Measurements from ENCODE around the gene CMSS1.

DNA sequence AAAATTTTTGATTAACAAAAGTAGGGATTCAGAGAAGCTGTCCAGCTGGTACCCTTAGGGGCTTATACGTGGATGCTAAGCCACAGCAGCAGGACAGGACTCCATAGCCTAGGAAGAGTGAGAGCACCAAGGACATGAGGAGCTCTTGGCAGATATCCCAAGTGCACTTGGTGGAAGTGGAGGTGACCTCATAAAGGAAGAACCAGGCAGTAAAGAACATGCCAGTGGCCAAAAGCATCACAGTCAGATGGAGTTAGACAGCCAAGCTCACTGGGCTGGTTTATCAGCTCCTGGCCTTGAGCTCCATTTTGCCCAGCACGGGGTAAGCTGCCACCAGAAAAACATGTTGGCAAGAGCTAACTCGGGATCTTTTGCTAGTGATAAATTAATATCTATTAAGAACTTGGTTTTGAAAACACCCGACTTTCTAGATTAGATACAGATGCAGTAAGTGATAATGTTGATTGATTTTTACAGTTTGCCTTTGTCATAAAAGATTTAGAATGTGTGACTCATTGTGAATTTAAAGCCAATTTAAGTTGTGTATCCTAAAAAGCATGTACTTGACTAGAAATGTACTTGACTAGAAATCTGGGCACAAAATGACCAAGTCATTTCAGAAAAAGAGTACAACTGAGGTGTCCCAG is 108.0 kb downstream of the CMSS1 start:
- TF ChIP-seq, protein P1, sequence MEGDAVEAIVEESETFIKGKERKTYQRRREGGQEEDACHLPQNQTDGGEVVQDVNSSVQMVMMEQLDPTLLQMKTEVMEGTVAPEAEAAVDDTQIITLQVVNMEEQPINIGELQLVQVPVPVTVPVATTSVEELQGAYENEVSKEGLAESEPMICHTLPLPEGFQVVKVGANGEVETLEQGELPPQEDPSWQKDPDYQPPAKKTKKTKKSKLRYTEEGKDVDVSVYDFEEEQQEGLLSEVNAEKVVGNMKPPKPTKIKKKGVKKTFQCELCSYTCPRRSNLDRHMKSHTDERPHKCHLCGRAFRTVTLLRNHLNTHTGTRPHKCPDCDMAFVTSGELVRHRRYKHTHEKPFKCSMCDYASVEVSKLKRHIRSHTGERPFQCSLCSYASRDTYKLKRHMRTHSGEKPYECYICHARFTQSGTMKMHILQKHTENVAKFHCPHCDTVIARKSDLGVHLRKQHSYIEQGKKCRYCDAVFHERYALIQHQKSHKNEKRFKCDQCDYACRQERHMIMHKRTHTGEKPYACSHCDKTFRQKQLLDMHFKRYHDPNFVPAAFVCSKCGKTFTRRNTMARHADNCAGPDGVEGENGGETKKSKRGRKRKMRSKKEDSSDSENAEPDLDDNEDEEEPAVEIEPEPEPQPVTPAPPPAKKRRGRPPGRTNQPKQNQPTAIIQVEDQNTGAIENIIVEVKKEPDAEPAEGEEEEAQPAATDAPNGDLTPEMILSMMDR (IDR thresholded peaks at IDR 0.05 in 4 of 5, conservative IDR thresholded peaks at IDR 0.05 in 1 of 5), result no peak
- no peak for TF ChIP-seq POLR2A (IDR thresholded peaks at IDR 0.05)
